Mucosa of gallbladder (tissue), 1 donor: Measurements from ENCODE around the gene ATP11B. TPM values are rescaled to one million over a fixed set of nuclear protein-coding genes. Genes with fewer than 3 reads are reported as not detected.
"Not testable (repeated sequence)": the region's sequence is repeated elsewhere in the genome, so short reads cannot be mapped to it uniquely, and the experiment has no call there.

Experiments used
- DNase-seq: peaks from one replicate; pipeline ENCODE4 v3.0.0-alpha.2; 2020; ENCODE audit warnings: low spot score
- total RNA-seq: library from RNA; stranded (reverse); gene quantifications from one replicate; pipeline ENCODE4 v1.2.1, GENCODE V29; 2021
- donor health status: DM: no; HTN: no; CAD: no.

ATP11B gene
- total RNA-seq, 1 donor from 2014 or later: 89.9 TPM

DNA sequence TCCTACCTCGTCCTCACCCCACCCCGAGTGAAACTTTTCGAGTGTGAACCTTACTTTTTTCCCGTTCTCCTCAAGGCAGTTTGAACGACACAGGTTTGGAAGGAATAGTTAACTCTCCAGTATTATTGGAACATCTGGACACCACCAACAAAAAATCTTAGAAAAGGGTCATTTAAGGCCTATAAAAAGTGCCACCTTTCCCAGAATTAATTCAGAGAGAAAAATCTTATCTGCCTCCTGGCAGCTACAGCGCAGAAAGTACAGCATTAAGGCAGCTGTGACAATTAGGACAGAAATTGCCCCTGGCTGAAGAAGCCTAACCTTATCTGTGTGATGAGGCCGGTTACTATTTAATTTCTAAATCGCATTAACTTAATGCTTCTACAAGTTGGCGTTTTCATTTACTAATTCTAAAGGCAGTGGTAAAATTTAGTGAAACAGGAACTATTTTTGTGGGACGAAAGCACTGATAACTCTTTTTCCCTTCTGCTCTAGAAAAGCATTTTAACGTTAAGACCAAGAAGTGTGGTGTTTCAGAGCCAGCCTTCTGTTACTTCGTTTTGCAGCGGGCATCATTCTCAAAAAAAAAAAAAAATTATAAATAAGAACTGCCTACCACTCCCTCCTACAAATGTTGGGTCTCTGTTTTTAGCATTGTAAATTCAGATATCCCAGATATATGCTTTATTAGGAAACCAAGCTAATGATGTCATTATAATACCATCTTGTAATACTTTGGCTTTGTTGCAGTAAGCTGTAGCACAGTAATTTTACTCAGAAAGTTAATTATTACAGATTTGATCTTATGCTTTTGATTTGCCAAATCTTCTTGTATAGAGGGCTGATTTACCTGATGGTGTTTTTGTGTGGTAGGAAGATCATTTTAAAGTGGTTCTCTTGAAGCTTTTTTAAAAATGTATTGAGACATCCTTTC is 1.4 kb downstream of the ATP11B start:
- no peak for DNase-seq

DNA sequence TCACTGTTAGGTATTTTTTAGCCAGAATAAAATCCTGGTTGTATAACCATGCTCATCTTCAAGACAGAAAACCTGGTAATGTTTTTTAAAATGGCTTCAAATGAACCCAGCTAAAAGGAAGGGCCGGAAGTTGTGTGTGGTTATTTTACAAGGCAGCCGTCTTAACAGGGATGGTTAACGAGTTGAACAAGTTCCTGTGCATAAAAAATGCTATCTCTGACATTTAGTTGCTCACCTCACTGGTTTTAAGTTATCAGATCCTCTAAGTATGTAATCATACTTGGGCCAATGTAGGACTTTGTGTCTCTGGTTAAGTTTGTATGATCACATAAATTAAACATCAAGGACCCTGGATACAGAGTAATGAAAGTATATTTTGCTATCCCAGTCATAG is 2.1 kb downstream of the ATP11B start:
- peak; percentile 14 for DNase-seq

DNA sequence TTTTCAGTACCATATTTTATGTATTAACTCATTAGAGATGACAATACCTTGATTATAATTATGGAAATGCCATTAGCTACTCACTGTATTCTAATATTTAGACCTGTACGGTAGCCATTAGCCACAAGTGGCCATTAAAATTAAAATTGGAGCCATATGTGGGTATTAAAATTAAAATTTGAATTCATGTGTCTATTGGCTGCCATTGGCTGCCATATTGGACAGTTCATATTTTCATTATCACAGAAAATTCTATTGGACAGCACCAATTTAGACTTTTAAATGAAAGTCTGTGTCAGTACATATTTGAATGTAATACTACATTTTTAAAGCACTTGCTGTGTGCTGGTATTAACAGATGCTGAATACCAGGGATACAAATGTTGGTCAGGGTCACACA is 3.0 kb downstream of the ATP11B start:
- DNase-seq: no peak

- no peak for DNase-seq
Observed at GRCh38 chr3:182797876-182798275, 4.6 kb downstream of the ATP11B start.

DNA sequence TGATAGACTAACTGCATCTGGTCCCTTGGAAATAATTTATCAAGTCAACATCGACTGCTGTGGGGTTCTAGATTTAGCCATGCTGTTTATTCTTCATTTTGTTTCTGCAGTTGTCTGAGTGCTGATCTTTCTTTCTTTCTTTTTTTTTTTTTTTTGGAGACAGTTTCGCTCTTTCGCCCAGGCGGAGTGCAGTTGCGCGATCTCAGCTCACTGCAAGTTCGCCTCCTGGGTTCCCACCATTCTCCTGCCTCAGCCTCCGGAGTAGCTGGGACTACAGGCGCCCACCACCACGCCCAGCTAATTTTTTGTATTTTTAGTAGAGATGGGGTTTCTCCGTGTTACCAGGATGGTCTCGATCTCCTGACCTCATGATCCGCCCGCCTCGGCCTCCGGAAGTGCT is 5.8 kb downstream of the ATP11B start:
- DNase-seq: not testable (repeated sequence)

- no peak for DNase-seq
Observed at GRCh38 chr3:182800508-182800907, 7.2 kb downstream of the ATP11B start.

DNA sequence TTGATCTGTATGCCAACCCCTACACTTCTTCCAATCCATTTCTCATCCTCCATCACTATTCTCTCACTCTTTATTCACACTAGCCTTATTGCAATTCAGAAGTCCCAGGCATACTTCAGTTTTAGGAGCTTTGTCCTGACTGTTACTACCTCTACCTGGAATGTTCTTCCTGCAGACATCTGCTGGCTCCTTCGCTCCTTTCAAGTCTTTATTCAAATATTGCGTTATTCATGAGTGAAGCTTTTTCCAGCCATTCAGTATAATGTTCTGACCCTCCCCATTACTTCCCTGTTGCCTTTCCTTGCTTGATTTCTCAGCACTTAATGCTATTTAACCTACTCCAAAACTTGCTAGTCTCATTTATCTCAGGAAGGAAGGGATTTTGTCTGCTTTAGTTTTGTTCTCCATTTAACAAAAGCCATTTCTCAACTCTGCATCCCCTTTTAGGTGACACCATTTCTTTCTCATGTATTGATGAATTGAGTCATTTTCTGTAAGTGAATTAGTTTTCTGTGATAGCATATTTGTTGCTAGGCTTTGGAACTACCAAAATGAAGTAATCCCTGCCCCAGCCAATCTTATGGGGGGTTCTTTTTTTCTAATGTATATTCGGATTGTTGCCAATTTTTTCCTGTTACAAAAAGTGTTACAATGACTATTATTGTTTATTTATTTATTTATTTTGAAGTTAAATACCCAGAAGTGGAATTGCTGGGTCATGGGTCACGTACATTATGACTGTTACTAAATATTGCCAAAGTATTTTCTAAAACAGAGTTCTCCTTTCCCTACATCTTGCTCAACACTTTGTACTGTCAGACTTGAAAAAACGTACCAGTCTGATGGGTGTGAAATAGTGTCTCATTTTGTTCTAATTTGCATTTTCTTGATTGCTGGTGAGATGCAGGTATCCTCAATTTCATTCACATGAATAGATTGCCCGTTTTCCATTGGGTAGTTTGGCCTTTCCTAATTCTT is 9.4 kb downstream of the ATP11B start:
- no peak for DNase-seq

DNA sequence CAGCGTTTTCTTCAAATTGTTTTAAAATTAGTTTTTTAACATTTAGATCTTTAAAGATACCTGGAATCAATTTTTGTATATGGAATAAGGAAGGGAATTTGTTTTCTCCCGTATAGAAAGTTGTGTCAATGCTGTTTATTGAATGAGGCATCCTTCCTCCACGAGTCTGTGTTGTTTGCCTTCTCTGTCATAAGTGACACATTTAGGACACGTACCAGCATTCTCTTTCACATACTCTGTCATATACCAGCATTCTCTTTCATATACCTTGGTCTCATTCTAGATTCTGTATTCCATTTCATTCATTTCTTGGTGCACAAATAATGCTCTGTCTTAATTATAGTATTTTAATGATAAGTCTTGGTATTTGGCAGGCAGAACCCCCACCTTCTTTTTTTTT is 10.3 kb downstream of the ATP11B start:
- DNase-seq: no peak

- no peak for DNase-seq
Observed at GRCh38 chr3:182807061-182807460, 13.8 kb downstream of the ATP11B start.

GRCh38 chr3:182808041-182808770 is 14.9 kb downstream of the ATP11B start:
- DNase-seq: no peak

GRCh38 chr3:182809531-182809930 is 16.2 kb downstream of the ATP11B start:
- DNase-seq: no peak

DNA sequence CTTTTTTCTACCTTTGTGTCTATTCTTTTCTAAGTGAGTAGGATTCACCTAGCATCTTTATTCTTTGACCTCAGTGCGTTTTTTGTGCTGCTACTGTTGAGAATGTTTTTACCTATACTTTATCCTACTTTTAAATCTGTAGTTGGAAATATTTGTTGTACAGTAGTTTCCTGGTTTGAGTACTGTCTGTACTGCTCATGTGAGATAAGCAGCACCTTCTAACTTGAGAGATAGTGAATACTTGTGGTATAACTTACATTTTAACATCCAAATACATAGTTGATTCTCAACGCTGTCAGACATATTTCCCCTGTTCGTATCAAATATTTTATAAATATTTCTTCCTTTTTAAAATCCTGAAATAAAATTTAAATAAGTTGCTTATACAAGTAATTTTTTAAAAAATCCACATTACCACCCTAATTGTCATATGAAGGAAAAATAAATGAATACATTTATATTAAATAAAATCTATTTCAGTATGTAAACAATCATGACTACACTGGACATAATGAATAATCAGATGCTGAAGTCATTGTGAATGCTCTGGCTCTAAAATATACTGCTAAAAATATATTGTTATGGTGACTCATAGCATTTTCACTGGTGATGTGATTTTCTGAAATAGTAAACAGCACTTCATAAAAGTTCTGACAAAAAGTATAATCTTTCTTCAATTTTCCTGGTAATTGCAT is 17.4 kb downstream of the ATP11B start:
- DNase-seq: no peak

DNA sequence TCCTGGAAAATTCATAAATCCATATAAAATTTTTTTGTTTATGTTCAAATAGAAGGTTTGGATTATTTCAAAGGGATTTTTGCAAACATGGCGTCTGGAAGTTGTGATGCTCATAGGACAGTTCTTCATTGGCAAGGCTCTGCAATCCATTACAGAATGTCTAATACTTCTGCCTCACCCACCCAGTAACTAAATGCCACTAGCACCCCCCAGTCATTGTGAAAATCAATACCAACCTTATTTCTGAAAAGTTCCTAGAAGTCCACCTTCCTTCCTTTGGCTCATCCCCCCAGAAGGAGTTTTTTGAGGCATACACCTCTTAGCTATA is 17.9 kb downstream of the ATP11B start:
- no peak for DNase-seq

DNA sequence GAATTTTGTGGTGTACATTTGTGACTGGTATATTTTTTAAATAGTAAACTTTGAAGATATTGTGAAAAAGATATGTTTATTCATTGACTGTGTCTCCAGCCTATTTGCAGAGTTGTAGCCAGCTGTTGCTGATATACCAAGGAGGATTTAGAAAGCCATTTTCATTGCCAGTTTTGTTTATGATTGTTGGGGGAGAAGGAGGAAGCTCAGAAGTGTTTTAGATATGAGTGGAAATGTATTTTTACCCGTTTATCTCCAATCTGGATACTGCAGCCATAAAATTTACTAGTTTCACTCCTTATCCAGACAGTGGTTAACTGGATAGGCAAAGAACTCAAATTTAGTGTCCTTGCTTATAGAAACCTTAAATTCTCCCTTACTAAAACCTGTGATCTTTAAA is 18.8 kb downstream of the ATP11B start:
- DNase-seq: no peak

DNA sequence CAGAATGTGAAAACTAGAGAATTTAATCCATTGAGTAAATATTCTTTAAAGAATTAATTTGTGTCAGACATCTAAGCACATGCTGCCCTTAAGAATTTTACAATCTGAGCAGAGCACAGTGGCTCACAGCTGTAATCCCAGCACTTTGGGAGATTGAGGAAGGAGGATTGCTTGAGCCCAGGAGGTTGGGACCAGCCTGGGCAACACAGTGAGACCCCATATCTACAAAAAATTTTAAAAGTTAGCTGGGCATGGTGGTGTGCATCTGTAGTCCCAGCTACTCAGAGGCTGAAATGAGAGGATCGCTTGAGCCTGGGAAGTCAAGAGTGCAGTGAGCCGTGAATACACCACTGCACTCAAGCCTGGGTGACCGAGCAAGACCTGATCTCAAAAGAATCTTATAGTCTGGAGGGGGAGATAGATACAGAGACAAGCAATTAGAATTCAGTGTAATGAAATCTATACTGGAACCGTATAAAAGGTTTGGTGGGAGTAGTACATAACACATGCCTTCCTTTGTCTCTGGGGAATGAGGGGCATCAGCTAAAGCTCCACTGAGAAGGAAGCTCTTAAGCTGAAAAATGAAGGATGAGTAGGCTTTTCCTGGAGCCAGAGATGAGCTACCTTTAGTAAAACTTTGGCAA is 21.2 kb downstream of the ATP11B start:
- DNase-seq: no peak

- no peak for DNase-seq
Observed at GRCh38 chr3:182816181-182816580, 22.9 kb downstream of the ATP11B start.

- DNase-seq: no peak
Observed at GRCh38 chr3:182818296-182818978, 25.1 kb downstream of the ATP11B start.

- no peak for DNase-seq
Observed at GRCh38 chr3:182821221-182821981, 28.1 kb downstream of the ATP11B start.

DNA sequence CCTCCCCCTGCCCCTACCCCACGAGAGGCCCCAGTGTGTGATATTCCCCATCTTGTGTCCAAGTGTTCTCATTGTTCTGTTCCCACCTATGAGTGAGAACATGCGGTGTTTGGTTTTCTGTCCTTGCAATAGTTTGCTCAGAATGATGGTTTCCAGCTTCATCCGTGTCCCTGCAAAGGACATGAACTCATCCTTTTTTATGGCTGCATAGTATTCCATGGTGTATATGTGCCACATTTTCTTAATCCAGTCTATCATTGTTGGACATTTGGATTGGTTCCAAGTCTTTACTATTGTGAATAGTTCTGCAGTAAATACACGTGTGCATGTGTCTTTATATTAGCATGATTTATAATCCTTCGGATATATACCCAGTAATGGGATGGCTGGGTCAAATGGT is 29.0 kb downstream of the ATP11B start:
- DNase-seq: not testable (repeated sequence)
